Measurements from ENCODE around the gene HHATL. TPM values are rescaled to one million over a fixed set of nuclear protein-coding genes. Genes with fewer than 3 reads are reported as not detected.

The HHATL gene
- total and polyA plus RNA-seq, 10 of the 15 experiments (the other 5 are each of a cell fraction or from before 2014, with no cell fraction given) = not detected

DNA sequence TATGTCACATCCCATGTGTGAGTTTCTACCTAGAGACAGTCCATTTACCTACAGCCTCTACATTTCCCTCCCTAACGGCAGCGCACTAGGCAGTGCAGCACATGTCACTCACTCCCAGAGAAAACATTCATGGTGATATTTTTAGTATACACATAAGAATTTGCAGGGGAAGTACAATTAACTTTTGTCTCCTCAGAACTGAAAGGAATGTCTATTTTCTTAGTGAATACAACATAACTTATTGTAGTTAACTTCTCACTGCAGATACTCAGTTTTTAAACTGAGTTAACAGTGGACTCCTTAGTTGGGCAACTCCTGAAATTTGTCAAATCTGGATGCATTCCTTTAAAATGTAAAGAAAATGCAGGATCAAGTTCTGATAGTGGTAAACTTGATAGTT lies 53.6 kb downstream of the HHATL start:
- no peaks in the 10 kb centered on the region for H4K20me1 ChIP-seq (ENCODE audit: control insufficient read depth, insufficient read depth)
- TF ChIP-seq, protein P1, sequence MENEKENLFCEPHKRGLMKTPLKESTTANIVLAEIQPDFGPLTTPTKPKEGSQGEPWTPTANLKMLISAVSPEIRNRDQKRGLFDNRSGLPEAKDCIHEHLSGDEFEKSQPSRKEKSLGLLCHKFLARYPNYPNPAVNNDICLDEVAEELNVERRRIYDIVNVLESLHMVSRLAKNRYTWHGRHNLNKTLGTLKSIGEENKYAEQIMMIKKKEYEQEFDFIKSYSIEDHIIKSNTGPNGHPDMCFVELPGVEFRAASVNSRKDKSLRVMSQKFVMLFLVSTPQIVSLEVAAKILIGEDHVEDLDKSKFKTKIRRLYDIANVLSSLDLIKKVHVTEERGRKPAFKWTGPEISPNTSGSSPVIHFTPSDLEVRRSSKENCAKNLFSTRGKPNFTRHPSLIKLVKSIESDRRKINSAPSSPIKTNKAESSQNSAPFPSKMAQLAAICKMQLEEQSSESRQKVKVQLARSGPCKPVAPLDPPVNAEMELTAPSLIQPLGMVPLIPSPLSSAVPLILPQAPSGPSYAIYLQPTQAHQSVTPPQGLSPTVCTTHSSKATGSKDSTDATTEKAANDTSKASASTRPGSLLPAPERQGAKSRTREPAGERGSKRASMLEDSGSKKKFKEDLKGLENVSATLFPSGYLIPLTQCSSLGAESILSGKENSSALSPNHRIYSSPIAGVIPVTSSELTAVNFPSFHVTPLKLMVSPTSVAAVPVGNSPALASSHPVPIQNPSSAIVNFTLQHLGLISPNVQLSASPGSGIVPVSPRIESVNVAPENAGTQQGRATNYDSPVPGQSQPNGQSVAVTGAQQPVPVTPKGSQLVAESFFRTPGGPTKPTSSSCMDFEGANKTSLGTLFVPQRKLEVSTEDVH (IDR thresholded peaks at IDR 0.05; ENCODE audit: low read depth, partially characterized antibody) = no peak
- TF ChIP-seq MEF2A (IDR thresholded peaks at IDR 0.05; ENCODE audit: insufficient read depth, low read depth, low read length) (no peak), LARP7 (IDR thresholded peaks at IDR 0.05) (no peak), STAT1 (conservative IDR thresholded peaks at IDR 0.05) (no peak), CREM (IDR thresholded peaks at IDR 0.05; ENCODE audit: low read depth) (no peak), SRF (IDR thresholded peaks at IDR 0.05; ENCODE audit: low read depth in 2 of 2, low read length in 2 of 2) (no peak), SUZ12 (IDR thresholded peaks at IDR 0.05; ENCODE audit: unreplicated experiment) (no peak), EP300 (IDR thresholded peaks at IDR 0.05; ENCODE audit: borderline replicate concordance in 1 of 2, control insufficient read depth in 1 of 2, low read depth in 2 of 2, low read length in 2 of 2) (no peak), IKZF2 (IDR thresholded peaks at IDR 0.05) (no peak), HCFC1 (IDR thresholded peaks at IDR 0.05; ENCODE audit: low read length) (no peak), NRF1 (conservative IDR thresholded peaks at IDR 0.05; ENCODE audit: low read depth, low read length) (no peak), ZNF217 (IDR thresholded peaks at IDR 0.05) (no peak), BRCA1 (IDR thresholded peaks at IDR 0.05; ENCODE audit: low read depth, low read length) (no peak), SMC3 (IDR thresholded peaks at IDR 0.05; ENCODE audit: borderline replicate concordance, low read length) (no peak), CBX5 (IDR thresholded peaks at IDR 0.05; ENCODE audit: low read depth) (no peak), EGR1 (IDR thresholded peaks at IDR 0.05; ENCODE audit: borderline replicate concordance in 1 of 2, low read depth in 2 of 2, low read length in 2 of 2) (no peak)
- TF ChIP-seq, protein P2, sequence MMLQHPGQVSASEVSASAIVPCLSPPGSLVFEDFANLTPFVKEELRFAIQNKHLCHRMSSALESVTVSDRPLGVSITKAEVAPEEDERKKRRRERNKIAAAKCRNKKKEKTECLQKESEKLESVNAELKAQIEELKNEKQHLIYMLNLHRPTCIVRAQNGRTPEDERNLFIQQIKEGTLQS (IDR thresholded peaks at IDR 0.05; ENCODE audit: borderline replicate concordance, extremely low read depth, low read depth, low read length) = no peak
- in situ Hi-C loops (cut with MboI) = no loop called here
- ChIA-PET RAD21 (ENCODE audit: unreplicated experiment) (no interaction called here), SMC1A (ENCODE audit: uncharacterized antibody, unreplicated experiment) (interaction anchor here (1.1 to 2.2 kb wide), 4 partner anchors 12 to 77 kb away, joined by 3 to 5 read pairs (median 4); no protein-coding TSS in a partner anchor), POLR2A (no interaction called here), CTCF (interaction anchor here (1.3 kb wide), 1 partner anchor 25 kb away, joined by 3 read pairs; no protein-coding TSS in a partner anchor)
- H3K4me3 ChIP-seq = no peak overlapping the region
- DNase-seq (ENCODE audit: low read depth, low spot score) (no peak), FAIRE-seq (no peak), ATAC-seq (no peak)
- no peaks in the 10 kb centered on the region; the same call in 1 of the 2 replicates for H3K79me2 ChIP-seq (ENCODE audit: control insufficient read depth, insufficient read depth, low read length)
- no peak overlapping the region for H3K4me2 ChIP-seq (ENCODE audit: control insufficient read depth, insufficient read depth)
- H3K36me3 ChIP-seq (ENCODE audit: control insufficient read depth in 2 of 2, insufficient read depth in 2 of 2, low read length in 1 of 2) = peaks cover 5 to 24% of the 10 kb centered on the region in 2 experiments
- no peaks in the 10 kb centered on the region for H3K27me3 ChIP-seq (replicated peaks in 1 of 2; ENCODE audit: control insufficient read depth in 2 of 2, insufficient read depth in 2 of 2, low read length in 1 of 2)
- no peak overlapping the region for H3K9ac ChIP-seq (ENCODE audit: control insufficient read depth, insufficient read depth, low read length)
- no TSS peak for BruUV-seq (replicated peaks)
- no peaks in the 10 kb centered on the region for H3K9me3 ChIP-seq (replicated peaks; ENCODE audit: control insufficient read depth, insufficient read depth, low read length)
- intact Hi-C loops (cut with micrococcal nuclease; ENCODE audit: unreplicated experiment) = no loop called here
- H3K4me1 ChIP-seq (ENCODE audit: control insufficient read depth, insufficient read depth, low read length) = peaks cover 17% of the 10 kb centered on the region
- 100% methylated on average over 2 of the region's 2 CpGs for WGBS (ENCODE audit: insufficient coverage, insufficient replicate concordance, low lambda C conversion rate, missing lambda C conversion rate)
- no peak overlapping the region for H2AFZ ChIP-seq (ENCODE audit: control insufficient read depth, low read depth, low read length)
- H3K27ac ChIP-seq (ENCODE audit: control insufficient read depth, insufficient read depth) = no peak overlapping the region
